ENCODE measurements around the gene TJP3. TPM values are rescaled to one million over a fixed set of nuclear protein-coding genes. Genes with fewer than 3 reads are reported as not detected.

TJP3 gene
- total RNA-seq, 1 donor from 2014 or later, result not detected

DNA sequence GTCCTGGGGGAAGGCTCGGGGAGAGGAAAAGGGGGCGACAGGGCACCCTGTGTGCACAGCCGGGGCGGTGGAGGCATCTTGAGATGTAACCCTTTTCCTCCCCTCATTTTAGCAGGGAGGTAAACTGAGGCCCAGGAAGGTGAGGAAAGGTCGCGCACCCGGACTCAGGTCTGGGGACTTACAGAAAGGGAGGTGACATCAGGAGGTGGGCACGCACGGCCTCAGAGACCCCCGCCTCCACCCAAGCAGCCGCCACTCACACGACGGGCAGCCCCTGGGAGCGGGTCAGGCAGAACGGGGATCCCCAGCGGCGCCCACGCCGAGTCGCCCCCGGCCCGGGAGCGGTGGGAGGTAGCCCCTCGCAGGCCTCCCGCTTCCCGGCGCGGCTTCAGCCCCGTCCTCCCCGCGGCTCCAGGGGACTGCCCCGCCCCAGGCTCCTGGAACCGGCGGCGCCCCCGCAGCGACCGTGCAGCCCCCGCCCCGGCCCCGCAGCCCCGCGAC, 8.4 kb upstream of the TJP3 start:
- DNase-seq (ENCODE audit: low spot score), result no peak
- intact Hi-C loops (cut with DNase I), result loop anchor here (2.0 kb wide), 1 partner anchor 33 kb away; no protein-coding TSS in a partner anchor

DNA sequence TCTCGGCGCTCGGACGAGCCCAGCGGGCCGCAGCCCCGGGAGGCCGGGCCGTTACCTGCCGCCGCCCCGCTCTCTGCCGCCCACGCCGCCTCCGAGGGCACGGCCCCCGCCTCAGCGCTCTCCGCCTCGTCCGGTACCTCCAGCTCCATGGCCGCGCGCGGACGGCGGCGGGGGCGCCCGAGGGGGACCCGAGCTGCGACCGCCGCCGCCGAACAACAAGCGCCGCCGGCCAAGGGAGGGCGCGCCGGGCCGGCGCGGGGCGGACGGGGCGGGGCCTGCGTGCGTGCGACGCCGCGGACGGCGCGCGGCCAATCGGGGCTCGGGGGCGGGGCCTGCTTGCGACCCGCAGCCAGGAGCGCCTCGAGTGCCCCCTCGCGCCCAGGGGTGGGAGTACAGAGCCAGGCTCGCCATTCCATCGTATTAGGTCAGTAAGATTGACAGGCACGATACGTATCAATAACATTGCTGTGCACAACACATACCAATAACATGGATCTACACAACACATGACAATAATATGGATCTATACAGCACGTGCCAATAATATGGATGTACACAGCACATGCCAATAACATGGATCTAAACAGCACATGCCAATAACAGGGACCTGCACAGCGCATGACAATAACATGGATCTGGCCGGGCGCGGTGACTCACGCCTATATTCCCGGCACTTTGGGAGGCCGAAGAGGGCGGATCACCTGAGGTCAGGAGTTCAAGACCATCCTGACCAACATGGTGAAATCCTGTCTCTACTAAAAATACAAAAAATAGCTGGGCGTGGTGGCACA, 7.7 kb upstream of the TJP3 start, which contains the start of gene PIP5K1C:
Gene PIP5K1C, minus strand, starts transcription at position 227 of the 791 bp plus-strand sequence. Its CDS starts 78 bp downstream, at position 149.
- intact Hi-C loops (cut with DNase I), result loop anchor here (2.0 kb wide), 1 partner anchor 34 kb away; no protein-coding TSS in a partner anchor
- DNase-seq (ENCODE audit: low spot score), result peak; percentile 95

GRCh38 chr19:3701200-3701599, 7.0 kb upstream of the TJP3 start:
- intact Hi-C loops (cut with DNase I), result loop anchor here (2.0 kb wide), 1 partner anchor 34 kb away; no protein-coding TSS in a partner anchor
- DNase-seq (ENCODE audit: low spot score), result no peak

DNA sequence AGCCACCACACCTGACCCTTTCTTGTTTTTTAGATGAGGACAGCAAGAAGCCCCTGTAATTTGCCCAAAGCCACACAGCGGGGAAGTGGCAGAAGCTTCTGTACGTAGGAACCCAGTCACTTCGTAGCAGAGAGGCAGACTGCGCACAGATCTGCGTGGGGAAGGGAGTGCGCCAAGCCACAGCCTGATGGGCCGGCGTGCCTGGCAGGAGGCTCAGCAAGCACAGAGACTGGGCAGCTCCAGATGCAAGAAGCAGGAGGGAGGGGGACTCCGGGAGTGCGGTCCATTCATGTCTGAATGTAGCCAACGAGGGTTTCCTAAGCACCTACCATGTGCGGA, 347 bp upstream of the TJP3 start:
- no peak for DNase-seq (ENCODE audit: low spot score)
- intact Hi-C loops (cut with DNase I), result loop anchor here (2.0 kb wide), 1 partner anchor 157 kb away; no protein-coding TSS in a partner anchor

DNA sequence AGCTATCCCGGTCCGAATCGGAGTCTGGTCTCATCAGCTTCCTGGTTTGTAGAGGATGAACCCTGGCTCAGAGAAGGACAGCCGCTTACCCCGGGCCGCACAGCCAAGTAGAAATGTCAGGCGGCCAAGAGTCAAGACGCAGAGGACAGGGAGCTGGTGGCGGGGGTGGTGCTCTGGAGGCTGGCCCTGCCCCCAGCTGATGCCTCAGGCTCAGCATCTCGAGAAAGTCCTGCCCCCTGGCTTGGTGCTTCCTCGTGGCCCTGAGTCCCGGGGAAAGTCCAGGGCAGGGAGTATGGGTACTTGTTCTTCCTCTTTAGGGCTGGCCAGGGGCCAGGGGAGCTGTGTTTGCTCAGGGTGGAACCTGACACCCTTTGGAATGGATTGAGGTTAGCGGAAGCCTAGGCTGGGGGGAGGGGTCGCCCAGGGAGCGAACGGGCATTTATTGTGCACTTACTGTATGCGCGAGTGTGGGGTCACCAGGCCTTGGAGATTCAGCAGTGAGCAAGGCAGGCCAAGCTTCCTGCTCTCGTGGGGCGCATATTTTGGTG, 2.2 kb downstream of the TJP3 start:
- intact Hi-C loops (cut with DNase I), result no loop called here
- no peak for DNase-seq (ENCODE audit: low spot score)

- intact Hi-C loops (cut with DNase I), result no loop called here
- no peak for DNase-seq (ENCODE audit: low spot score)
Measured at GRCh38 chr19:3712663-3713611, 4.8 kb downstream of the TJP3 start.

- intact Hi-C loops (cut with DNase I), result no loop called here
- no peak for DNase-seq (ENCODE audit: low spot score)
Measured at GRCh38 chr19:3716147-3716668, 8.0 kb downstream of the TJP3 start.

- no peak for DNase-seq (ENCODE audit: low spot score)
- intact Hi-C loops (cut with DNase I), result no loop called here
Measured at GRCh38 chr19:3719868-3720267, 11.7 kb downstream of the TJP3 start.

DNA sequence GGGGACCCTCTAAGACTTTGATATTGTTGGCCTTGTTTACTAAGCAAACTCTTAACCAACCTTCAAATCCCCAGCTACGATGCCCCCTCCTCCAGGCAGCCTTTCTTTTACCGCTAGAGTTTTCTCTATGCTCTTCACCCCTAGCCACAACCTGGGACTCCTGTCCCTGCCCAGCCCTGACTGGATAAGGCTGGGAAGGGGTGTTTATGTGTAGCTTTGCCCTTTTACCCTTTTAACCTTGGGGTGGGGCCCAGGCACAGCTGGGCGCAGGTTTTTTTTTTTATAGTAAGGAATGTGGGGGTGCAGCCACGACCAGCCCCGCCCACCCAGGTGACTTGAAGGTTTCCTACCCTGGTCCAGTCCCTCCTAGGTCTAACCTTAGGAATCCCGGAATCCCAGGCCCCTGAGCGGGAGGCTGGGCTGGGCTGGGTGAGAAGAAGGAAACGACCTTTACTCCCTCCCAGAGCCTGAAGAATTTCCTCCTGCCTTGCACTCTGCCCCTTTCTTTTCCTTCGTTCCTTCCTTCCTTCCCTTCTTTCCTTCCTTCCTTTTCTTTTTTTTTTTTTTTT, 12.2 kb downstream of the TJP3 start:
- no peak for DNase-seq (ENCODE audit: low spot score)
- intact Hi-C loops (cut with DNase I), result no loop called here

GRCh38 chr19:3721131-3721886, 13.1 kb downstream of the TJP3 start:
- peak; percentile 80 for DNase-seq (ENCODE audit: low spot score)
- intact Hi-C loops (cut with DNase I), result no loop called here

DNA sequence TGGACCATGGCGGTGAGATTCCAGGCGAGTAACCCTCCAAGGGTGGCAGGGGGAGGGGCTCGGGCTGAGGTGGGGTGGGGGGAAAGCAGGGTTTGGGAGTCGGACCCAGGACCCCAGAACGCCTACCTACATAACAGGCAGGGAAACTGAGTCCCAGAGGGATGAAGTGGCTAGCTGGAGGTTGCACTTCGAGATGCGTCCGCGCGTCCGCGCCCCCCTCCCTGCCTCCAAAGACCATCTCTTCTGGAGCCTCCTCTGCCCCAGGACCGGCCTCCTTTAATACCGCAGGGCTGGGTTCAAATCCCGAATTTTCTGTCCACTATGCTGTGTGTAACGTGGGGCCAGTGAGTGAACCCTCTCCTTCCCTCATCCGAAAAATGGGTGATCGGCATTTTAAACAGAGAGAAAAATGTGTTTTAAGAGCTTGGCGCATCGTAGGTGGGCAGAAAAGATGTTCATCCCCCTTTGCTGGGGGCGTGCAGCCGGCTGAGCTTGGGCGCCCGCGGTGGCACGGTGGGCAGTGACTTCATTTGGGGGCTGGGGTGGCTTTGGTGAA, 13.8 kb downstream of the TJP3 start:
- DNase-seq (ENCODE audit: low spot score), result no peak
- intact Hi-C loops (cut with DNase I), result no loop called here

GRCh38 chr19:3722443-3723109, 14.4 kb downstream of the TJP3 start:
- DNase-seq (ENCODE audit: low spot score), result no peak
- intact Hi-C loops (cut with DNase I), result no loop called here

GRCh38 chr19:3723110-3723488, 14.9 kb downstream of the TJP3 start:
- DNase-seq (ENCODE audit: low spot score), result no peak
- intact Hi-C loops (cut with DNase I), result no loop called here

GRCh38 chr19:3723883-3724282, 15.7 kb downstream of the TJP3 start:
- intact Hi-C loops (cut with DNase I), result no loop called here
- no peak for DNase-seq (ENCODE audit: low spot score)

- intact Hi-C loops (cut with DNase I), result no loop called here
- DNase-seq (ENCODE audit: low spot score), result no peak
Measured at GRCh38 chr19:3725121-3725520, 16.9 kb downstream of the TJP3 start.

DNA sequence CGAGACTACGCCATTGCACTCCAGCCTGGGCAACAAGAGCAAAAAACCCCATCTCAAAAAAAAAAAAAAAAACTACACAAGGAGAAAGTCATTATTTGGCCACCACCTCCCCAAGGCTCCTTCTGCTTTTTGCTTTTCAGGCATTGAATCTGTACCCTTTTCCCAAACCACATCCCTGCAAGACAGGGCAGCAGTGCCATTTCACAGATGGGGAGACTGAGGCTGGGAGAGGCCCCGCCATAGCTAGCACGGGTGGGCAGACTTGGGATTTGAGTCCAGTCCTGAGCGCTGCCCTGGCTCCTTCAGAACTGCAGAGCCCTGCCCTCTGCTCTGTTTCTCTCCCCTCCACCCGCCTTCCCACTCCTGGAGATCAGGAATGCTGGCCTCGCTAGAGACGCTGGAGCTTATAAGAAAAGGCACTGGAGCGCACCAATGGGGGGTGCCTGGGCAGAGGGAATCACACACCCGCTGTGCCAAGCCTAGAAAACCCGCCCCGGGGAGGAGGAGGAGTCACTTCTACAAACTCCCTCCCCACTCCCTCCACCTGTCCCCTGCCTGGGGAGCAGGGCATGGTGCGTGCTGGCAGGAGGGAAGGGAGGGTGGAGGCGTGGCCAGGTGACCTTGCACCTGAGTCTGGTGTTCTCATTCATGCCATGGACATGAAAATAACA, 17.6 kb downstream of the TJP3 start:
- intact Hi-C loops (cut with DNase I), result no loop called here
- no peak for DNase-seq (ENCODE audit: low spot score)

DNA sequence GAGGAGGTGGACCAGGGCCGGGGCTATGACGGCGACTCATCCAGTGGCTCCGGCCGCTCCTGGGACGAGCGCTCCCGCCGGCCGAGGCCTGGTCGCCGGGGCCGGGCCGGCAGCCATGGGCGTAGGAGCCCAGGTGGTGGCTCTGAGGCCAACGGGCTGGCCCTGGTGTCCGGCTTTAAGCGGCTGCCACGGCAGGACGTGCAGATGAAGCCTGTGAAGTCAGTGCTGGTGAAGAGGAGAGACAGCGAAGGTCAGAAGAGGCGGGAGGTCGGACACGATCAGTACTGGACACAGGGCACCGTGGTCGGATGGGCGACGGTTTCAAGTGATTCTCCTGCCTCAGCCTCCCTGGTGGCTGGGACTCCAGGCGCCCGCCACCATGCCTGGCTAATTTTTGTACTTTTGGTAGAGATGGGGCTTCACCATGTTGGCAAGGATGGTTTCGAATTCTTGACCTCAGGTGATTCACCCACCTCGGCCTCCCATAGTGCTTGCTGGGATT, 22.3 kb downstream of the TJP3 start:
- no peak for DNase-seq (ENCODE audit: low spot score)
- intact Hi-C loops (cut with DNase I), result no loop called here

Data from cardiac septum (tissue), 1 donor.